Prostate gland (tissue), 2 donors: ENCODE measurements around the gene OR13J1.

Source experiments
- POLR2A ChIP-seq: fragments of 450-650 bp; IDR thresholded peaks from one replicate; pipeline ENCODE4 v1.6.1; 2016; ENCODE audit warnings: antibody characterized with exemption, mild to moderate bottlenecking
- TF ChIP-seq, protein P1 (sequence below), 4 experiments: fragments of 200-600 bp in 2 of 4; fragments of 450-650 bp in 2 of 4; sonication (generic) in 2 of 4; IDR thresholded peaks; 1 replicate in 3 of 4; 2 replicates in 1 of 4; pipeline ENCODE4 v1.5.1; 2016 to 2019; ENCODE audit warnings: antibody characterized with exemption in 4 of 4, mild to moderate bottlenecking in 2 of 4, moderate library complexity in 2 of 4

DNA sequence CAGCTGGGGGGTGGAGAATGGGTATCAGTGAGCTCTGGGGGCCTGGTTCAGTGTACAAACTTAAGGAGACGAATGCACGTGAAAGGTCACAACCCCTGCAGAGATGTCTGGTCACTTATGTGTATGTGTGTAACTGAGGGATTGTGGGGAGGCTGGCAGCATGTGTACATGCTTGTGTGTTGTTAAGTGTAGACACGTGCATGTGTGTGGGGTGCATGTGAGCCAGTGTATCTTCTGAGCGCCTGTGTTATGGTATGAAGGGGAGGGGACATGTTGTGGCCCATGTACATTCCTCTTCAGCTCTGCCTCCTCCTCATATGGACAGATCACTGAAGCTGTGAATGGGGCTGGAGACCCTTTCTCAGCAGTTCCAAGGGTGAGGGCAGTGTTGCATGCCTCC is 39.2 kb downstream of the OR13J1 start:
- no peak for TF ChIP-seq POLR2A
- TF ChIP-seq, protein P1, sequence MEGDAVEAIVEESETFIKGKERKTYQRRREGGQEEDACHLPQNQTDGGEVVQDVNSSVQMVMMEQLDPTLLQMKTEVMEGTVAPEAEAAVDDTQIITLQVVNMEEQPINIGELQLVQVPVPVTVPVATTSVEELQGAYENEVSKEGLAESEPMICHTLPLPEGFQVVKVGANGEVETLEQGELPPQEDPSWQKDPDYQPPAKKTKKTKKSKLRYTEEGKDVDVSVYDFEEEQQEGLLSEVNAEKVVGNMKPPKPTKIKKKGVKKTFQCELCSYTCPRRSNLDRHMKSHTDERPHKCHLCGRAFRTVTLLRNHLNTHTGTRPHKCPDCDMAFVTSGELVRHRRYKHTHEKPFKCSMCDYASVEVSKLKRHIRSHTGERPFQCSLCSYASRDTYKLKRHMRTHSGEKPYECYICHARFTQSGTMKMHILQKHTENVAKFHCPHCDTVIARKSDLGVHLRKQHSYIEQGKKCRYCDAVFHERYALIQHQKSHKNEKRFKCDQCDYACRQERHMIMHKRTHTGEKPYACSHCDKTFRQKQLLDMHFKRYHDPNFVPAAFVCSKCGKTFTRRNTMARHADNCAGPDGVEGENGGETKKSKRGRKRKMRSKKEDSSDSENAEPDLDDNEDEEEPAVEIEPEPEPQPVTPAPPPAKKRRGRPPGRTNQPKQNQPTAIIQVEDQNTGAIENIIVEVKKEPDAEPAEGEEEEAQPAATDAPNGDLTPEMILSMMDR (IDR thresholded peaks at IDR 0.05) = no peak
